ENCODE measurements around the gene ZNF532. TPM values are rescaled to one million over a fixed set of nuclear protein-coding genes. Genes with fewer than 3 reads are reported as not detected.

Gene ZNF532
- total and polyA plus RNA-seq, 9 of the 15 experiments (the other 6 are each of a cell fraction or from before 2014, with no cell fraction given): 0.42 TPM; not detected in 8

DNA sequence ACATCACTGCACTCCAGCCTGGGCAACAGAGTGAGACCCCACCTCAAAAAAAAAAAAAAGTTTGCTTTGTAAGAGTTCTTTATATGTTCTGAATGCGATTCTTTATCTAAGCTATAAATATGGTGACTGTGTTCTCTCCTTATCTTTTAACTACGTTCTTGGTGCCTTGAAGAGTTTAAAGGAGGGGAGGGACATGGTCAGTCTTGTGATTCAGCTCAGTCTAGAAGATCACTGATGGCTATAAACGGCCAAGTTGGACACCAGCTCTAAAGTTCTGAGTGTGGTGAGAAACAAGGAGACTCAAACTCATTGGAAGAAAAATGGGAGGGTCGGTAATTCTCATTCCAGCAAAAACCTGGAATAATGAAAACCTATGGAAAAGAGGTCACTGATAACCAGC is 146.6 kb downstream of the ZNF532 start (continued):
- TF ChIP-seq, protein P1, sequence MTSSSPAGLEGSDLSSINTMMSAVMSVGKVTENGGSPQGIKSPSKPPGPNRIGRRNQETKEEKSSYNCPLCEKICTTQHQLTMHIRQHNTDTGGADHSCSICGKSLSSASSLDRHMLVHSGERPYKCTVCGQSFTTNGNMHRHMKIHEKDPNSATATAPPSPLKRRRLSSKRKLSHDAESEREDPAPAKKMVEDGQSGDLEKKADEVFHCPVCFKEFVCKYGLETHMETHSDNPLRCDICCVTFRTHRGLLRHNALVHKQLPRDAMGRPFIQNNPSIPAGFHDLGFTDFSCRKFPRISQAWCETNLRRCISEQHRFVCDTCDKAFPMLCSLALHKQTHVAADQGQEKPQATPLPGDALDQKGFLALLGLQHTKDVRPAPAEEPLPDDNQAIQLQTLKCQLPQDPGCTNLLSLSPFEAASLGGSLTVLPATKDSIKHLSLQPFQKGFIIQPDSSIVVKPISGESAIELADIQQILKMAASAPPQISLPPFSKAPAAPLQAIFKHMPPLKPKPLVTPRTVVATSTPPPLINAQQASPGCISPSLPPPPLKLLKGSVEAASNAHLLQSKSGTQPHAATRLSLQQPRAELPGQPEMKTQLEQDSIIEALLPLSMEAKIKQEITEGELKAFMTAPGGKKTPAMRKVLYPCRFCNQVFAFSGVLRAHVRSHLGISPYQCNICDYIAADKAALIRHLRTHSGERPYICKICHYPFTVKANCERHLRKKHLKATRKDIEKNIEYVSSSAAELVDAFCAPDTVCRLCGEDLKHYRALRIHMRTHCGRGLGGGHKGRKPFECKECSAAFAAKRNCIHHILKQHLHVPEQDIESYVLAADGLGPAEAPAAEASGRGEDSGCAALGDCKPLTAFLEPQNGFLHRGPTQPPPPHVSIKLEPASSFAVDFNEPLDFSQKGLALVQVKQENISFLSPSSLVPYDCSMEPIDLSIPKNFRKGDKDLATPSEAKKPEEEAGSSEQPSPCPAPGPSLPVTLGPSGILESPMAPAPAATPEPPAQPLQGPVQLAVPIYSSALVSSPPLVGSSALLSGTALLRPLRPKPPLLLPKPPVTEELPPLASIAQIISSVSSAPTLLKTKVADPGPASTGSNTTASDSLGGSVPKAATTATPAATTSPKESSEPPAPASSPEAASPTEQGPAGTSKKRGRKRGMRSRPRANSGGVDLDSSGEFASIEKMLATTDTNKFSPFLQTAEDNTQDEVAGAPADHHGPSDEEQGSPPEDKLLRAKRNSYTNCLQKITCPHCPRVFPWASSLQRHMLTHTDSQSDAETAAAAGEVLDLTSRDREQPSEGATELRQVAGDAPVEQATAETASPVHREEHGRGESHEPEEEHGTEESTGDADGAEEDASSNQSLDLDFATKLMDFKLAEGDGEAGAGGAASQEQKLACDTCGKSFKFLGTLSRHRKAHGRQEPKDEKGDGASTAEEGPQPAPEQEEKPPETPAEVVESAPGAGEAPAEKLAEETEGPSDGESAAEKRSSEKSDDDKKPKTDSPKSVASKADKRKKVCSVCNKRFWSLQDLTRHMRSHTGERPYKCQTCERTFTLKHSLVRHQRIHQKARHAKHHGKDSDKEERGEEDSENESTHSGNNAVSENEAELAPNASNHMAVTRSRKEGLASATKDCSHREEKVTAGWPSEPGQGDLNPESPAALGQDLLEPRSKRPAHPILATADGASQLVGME (CRISPR knock-in tag; IDR thresholded peaks at IDR 0.05): no peak
- TF ChIP-seq TRIM25 (IDR thresholded peaks at IDR 0.05; ENCODE audit: borderline replicate concordance): no peak
- no peak for TF ChIP-seq TCFL5 (CRISPR knock-in tag; conservative IDR thresholded peaks at IDR 0.05)
- no peak for TF ChIP-seq E2F8 (IDR thresholded peaks at IDR 0.05; ENCODE audit: low read depth, partially characterized antibody)
- TF ChIP-seq ZFPM2 (CRISPR knock-in tag; IDR thresholded peaks at IDR 0.05): no peak
- no peak for TF ChIP-seq JUN (IDR thresholded peaks at IDR 0.05; ENCODE audit: borderline replicate concordance, low read depth, low read length)
- TF ChIP-seq JUN (CRISPR knock-in tag; IDR thresholded peaks at IDR 0.05; ENCODE audit: borderline replicate concordance): no peak
